Skeletal muscle cell (primary cell): ENCODE results near the gene ALDH1A1.

Experiments
- DNase-seq: peaks from one replicate; pipeline ENCODE4 v3.0.0-alpha.2; 2010; ENCODE audit warnings: low read depth
- H3K4me3 ChIP-seq: 2 replicates; pipeline ENCODE4 v1.5.1; 2011; ENCODE audit warnings: low read depth, mild to moderate bottlenecking, control low read depth, low read length, moderate library complexity

Gene ALDH1A1

DNA sequence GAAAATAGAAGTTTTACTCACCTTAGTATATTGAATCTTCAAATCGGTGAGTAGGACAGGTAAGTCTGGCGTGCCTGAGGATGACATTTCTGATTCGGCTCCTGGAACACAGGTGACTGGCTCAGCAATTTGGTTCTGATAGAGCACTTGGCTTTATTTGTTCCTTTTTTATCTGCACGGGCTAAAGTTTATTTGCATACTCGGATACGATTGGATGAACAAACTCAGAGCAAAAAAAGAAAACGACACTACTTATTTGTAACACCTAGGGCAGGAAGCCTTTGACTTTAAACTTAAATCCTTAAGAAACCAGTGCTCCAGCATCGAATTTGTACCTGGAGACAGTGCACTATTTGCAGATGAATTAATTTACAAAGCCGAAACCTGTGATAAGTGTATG, at the start of gene ALDH1A1:
TSS of gene ALDH1A1 (minus strand) at position 140 of the 400 bp plus-strand sequence. CDS start at position 87, 53 bp downstream.
- no peak for DNase-seq
- H3K4me3 ChIP-seq: no peak within 1 kb of the TSS

DNA sequence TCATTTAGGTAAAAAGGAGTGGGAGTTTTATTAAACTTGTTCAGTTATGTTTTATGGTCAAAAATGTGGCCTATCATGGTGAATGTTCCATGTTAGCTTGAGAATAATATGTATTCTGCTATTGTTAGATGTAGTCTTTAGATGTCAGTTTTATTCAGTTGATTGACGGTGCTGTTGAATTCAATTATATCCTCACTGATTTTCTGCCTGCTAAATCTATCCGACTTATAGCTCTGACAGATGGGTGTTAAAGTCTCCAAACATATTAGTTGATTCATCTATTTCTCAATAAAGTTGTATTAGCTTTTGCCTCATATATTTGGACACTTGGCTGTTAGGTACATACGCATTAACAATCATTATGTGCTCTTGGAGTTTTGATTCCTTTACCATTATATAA, 49.0 kb upstream of the ALDH1A1 start:
- DNase-seq: no peak

DNA sequence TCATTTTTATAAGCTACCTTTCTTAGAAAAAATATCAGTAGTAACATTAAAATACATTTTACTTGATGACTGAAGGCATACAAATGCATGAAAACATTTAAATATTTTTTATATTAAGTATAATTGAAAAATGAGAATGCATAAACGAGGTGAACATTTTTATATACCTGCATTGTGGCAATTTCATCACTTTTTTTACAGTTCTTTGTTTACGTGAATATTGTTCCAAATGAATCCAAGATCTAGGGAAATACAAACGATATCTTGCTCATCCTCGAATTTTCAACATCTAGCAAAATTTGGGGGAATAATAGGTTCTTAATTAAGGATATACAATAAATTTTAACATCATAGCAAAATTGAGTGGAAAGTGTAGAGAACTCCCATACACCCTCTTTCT, 45.5 kb upstream of the ALDH1A1 start:
- DNase-seq: no peak
- H3K4me3 ChIP-seq: no peak overlapping the region

More for the DNA sequence above, 49.0 kb upstream of the ALDH1A1 start:
- no peak overlapping the region for H3K4me3 ChIP-seq

DNA sequence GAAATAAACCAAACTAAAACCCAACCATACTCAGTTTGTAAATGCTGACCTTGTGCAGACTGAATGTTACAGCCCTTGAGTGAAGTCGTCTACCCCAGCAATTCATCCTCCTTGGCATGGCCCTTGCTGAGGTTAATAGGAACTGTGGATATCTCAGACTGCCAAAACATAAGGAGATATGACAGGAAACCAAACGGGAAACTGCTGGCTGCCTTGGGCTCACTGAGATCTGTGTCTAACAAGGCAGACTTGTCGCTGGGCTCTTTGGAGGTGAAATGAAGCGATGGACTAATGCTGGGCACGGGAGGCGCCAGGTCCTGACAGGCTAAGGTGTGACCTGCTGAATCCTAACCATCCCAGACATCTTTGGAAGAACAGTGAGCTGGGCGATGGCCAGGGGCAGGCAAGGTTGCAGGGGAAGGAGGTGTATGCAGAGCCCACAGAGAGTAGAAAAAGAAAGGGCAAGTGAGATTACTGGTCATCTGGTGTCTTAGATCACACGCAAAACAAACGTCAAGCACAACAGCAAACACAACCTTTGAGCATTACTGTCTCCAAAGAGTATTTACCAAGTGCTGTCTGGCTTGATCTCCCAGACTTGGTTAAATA, 44.6 kb upstream of the ALDH1A1 start:
- no peak overlapping the region for H3K4me3 ChIP-seq
- no peak for DNase-seq

DNA sequence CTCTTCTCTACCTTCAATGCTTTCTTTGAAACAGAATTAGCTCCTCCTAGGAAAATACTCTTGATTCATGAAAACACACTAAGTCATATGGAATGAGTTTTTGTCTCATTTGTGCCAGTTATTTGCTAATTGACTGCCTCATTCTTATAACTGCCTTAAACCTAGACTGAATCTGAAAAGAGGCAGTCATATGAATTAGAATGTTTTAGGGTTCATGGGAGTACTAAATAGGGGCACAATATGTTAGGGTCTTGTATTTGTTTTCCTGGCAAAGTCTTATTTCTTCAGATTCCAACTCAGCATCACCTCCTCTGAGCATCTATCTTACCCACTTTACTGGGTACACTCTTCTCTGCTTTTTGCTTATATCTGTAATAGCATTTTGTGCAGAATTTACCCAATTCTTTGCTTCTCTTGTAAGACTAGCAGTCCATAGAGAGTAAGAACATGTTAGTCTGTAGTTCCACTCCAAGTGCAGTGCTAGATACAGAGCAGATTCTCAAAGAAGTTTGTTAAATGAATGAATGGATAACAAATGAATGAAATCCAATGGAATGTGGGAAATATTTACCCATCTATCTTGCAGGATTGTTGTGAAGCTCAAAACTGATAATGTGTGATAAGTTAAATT, 43.9 kb upstream of the ALDH1A1 start:
- no peak for DNase-seq
- H3K4me3 ChIP-seq: no peak overlapping the region

DNA sequence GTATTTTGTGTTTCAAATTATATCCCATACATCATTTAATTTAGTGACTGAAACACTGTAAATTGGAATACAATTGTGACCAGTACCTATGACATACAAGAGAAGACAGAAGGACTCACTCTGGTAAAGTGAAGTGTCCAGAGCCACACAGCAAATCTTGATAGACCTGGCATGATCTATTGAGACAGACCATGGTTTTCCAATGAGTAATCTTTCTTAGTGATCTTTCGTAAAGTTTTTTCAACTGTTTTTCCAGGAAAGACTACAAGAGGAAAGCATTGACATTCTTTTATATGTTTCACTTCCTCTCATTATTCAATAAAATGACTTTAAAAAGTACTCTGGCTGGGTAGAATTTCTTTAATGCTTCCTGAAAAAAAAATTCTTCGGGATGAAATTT, 43.3 kb upstream of the ALDH1A1 start:
- no peak overlapping the region for H3K4me3 ChIP-seq
- no peak for DNase-seq

DNA sequence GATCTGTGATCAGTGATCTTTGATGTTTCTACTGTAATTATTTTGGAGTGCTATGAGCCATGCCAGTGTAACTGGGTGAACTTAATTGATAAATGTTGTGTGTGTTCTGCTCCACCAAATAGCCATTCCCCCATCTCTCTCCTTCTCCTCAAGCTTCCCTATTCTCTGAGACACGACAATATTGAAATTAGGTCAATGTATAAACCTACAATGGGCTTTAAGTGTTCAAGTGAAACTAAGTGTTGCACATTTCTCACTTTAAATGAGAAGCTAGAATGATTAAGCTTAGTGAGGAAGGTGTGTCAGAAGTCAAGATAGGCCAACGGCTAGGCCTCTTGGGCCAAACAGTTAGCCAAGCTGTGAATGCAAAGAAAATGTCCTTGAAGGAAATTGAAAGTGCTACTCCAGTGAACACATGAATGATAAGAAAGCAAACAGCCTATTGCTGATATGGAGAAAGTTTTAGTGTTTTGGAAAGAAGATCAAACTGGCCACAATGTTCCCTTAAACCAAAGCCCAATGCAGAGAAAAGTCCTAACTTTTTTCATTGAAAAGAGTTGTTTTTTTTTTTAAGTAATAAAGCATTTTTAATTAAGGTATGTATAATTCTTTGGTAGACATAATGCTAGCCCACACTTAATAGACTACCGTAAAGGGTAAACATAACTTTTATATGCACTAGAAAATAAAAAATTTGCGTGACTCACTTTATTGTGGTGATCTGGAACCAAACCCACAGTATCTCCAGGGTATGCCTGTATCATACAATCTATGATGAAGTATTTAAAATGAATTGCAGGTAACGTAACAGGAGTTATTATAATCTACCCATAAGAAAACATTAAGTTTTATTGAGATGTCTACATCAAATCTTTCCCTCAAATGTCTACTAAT, 42.5 kb upstream of the ALDH1A1 start:
- no peak for DNase-seq
- H3K4me3 ChIP-seq: no peak overlapping the region

DNA sequence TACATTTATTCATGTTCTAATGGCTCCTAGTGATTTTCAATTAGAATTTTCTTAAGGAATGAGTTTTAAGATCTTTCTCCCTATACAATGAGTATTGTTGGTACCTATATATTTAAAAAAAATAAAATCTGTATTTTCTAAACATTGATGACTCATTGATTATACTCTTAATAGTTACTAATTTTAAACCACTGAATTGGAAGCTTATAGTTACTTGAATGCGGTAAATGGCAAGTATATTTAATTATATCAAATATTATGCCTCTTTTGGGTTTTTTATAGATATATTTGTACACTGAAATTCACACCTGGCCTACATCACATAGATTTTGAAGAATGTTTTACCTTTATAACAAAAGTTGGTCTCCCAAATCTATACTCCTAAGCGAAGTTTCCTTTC, 38.9 kb upstream of the ALDH1A1 start:
- DNase-seq: no peak
- no peak overlapping the region for H3K4me3 ChIP-seq

DNA sequence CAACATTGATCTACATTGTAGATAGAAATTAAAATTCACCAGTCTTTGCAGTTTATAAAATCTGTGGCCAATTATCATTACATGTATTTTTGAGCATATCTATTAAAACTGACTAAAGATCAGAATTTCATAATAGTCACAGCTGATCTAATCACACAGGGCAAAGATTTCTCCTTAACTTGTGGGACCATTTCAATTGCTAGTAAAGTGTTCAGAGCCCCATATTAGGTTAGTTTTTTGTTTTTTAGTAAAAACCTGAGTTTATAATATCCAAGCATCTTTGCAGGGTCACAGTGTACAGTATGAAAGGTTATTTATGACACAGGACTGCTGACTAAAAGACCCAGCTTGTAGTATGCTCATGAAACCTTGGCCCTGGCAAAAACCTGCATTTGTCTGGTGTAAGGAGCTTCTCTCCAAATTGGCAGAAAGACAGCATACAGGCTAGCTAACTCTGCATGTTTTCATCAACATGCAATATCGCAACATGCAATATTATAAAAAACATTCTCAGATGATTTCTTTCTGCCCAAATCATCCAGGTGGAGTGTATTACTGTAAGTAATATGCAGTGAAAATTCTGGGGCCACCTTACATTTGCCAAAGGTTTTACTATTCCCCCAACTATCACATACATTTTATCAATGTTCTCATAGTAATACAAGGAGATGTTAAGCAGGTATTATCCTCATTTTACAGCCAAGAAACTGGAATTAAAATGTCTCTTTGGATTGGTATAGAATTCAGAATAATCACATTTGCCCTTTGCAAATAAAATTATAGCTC, 37.7 kb upstream of the ALDH1A1 start:
- no peak overlapping the region for H3K4me3 ChIP-seq
- no peak for DNase-seq

DNA sequence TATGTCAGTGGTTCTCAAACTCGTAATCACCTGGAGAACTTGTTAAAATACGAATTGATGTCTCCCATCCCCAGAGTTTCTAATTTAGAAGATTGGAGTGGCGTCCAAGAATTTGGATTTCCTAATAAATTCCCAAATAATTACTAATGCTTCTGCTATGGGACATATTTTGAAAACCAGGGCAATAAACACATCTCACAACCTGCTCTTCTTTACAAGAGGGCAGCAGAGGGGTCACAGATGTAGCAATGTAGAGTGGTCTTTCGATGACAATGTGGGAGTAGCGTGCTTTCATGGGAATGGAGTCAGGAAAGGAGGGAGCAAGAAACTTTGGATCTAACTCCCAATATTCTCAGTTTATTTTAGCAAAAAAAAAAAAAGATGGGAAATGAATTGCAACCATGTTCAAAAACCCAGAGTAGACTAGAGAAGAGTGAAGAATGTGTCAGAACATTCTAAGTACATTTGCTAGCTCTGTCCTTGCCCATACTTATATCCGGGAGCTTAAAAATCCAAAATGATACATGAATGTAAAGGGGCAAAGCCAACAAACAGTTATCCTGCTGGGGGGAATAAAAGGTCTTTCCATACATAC, 33.8 kb upstream of the ALDH1A1 start:
- DNase-seq: no peak

DNA sequence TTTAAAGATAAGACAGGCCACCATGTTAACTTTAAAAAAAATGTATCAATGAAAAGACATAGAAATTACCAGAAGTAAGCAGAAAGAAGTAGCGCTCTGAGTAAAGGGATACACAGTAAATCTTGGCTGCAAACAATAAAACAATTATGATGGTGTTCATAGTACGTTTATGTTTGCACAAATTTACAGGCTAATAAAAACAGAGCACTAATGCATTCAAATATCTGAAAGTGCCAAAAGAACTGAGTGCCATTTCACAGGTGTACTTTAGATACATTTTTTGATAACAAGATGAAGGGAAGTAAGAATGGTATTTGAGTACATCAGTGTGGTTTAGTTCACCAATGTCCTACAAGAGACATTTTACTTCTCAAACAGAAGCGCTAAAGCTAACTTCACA, 32.9 kb upstream of the ALDH1A1 start:
- no peak overlapping the region for H3K4me3 ChIP-seq
- no peak for DNase-seq

More for the DNA sequence above, 33.8 kb upstream of the ALDH1A1 start:
- no peak overlapping the region for H3K4me3 ChIP-seq

DNA sequence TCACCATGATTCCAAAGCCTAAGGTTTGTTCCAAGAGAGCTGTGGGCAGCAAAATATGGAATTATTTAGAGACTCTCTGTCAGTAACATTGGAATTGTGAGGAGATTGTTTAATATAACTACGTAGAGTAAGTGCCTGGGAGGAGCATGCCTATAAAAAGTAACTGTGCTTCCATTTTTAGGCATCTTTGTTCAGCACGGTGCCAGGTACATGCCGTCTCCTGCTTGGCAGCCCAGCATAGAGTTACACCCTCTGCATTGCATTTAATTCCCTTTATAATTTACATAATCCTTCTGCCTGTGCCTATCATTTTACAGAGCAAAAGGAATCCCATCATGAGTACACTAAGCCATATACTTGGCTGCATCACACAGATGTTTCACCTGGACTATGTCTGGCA, 32.1 kb upstream of the ALDH1A1 start:
- no peak for DNase-seq
- H3K4me3 ChIP-seq: no peak overlapping the region

DNA sequence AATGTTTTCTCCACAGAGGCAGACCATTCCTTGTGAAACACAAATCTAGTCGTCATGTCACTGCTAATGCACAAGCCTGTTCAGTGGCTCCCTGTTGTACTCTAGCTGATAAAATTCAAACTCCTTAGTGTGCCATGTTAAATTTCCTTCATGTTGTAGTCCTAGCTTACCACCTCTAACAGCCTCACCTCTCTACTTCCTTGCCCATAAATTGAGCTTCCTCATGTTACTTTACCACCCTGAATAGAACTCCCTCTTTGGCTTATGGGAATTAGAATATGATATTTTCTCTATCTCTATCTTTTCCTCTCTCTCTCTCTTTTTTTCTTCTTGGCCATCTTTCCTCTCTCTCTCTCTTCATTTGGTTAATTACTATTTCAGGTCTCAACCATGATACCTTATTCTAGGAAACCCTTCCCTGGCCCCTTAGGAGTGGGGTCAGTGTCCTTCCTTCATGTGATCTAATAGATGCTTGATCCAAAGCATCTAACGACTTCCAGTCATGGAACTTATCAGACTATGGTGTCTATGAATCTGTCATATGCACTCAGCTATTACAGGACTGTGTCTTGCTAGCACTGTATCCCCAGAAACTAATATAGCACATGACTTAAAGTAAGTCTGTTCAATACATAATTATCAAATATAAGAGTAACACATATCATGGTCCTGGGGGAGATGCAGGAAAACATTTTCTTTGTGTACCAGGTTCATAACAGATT, 31.5 kb upstream of the ALDH1A1 start:
- H3K4me3 ChIP-seq: no peak overlapping the region
- DNase-seq: no peak

DNA sequence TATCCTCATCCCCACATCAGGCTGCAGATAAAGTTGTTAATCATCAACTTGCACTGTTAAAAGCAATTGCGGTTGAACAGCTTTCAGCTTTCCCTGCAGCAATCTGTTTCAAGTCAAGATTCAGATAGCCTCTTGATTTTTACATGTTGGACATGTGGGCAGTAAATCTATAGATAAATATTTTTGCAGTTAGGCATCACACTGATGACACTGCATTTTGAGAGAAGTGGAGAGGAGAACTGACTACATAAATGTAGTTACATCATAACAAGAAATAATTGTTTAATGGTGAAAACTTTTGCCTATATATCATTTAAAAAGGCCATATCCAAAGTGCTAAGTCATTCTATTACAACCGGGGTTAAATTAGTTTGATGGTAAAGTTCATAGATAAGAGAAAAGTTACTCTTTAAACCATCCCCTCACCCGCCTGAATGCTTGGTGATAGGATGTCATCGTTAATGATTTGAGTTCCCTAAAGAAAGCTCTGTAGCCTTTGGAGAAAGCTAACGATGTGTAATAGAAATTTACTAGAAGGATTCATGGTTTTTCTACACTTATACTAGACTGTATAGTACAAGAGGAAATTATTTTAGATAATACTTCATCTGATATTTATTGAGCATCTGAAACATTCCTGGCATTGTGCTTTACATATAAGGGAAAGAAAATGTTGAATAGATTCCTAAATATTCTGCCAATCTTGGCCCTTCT, 30.8 kb upstream of the ALDH1A1 start:
- DNase-seq: no peak
- H3K4me3 ChIP-seq: no peak overlapping the region

DNA sequence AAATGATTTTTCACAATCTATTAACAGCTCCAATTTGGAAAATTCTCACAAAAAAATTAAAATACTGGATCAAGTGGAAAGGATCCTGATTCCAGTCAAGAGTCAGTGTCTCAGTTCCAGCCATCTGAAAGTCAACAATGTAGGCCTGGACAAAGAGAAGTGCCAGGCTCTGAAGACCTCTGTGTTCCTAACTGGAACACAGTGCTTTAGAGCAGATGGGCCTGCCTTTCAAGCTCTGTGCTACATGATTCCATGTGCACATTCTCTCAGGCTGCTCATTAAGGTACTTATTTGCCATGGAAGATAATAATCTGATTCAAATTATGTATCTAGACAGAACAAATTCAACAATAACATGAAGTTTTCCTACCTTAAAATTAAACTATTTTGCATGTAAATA, 30.2 kb upstream of the ALDH1A1 start:
- H3K4me3 ChIP-seq: no peak overlapping the region
- no peak for DNase-seq

DNA sequence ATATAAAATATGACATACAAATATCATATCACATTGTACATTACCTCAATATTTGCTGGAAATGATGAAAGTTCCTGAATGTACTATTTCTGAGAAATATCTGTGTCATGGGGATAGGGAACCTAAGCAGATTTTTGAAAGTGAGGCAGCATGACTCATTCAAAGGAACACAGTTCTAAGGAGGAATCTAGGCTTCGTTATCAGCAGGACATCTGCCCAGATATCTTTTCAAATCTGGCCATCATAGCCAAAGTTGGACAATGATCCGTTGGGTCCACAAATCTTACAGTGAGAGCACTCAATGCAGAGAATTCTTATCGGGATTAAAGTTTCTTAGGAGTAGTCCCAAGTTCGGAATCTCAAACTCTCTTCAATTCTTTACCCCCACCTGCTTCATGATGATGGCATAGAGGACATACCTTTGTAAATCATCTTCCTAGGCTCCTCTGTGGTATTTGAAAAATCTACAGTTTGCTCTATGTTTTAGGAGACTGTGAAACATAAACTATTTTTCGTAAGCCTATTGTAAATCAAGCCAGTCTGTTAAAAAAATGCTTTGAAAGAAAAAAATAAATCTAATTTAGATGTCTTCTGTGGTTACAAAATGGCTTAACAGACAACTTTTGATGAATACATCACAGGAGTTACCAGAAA, 29.4 kb upstream of the ALDH1A1 start:
- DNase-seq: no peak
- no peak overlapping the region for H3K4me3 ChIP-seq

DNA sequence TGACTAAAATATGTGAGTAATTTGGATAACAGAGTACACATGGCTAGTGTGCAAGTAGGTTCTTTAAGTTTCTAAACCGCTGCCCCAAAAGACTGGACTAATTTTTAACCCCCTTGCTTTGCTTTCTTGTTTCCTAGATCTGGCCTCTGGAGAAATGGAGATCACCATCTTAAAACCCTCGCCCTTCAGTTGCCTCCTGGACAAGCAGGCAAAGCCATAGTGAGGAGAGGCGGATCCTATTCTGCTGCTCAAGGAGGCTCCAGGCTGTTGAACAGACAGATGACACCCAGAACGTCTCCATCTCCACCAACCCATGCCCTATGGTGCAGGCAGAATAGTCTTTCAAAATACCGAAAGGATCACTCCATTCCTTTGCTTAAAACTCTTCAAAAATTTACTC, 28.6 kb upstream of the ALDH1A1 start:
- H3K4me3 ChIP-seq: no peak overlapping the region
- DNase-seq: no peak
